ENCODE results near the gene HCN2.

Gene HCN2

GRCh38 chr19:555474-555808 lies 34.2 kb upstream of the HCN2 start:
- no peaks in the 10 kb centered on the region for H3K9me3 ChIP-seq (ENCODE audit: insufficient read depth, low read depth, low read length)
- H3K36me3 ChIP-seq (ENCODE audit: insufficient read depth, low read length) = no peaks in the 10 kb centered on the region
- no peak overlapping the region for H3K27ac ChIP-seq (ENCODE audit: low read depth, low read length)
- 95% methylated on average over 14 of the region's 14 CpGs for WGBS
- H3K4me1 ChIP-seq (ENCODE audit: insufficient read depth, low read length) = no peaks in the 10 kb centered on the region
- H3K9ac ChIP-seq (ENCODE audit: low read depth, low read length) = no peak overlapping the region
- no peaks in the 10 kb centered on the region for H3K27me3 ChIP-seq (ENCODE audit: insufficient read depth, low read length)
- H3K4me3 ChIP-seq (ENCODE audit: low read length) = no peak overlapping the region

DNA sequence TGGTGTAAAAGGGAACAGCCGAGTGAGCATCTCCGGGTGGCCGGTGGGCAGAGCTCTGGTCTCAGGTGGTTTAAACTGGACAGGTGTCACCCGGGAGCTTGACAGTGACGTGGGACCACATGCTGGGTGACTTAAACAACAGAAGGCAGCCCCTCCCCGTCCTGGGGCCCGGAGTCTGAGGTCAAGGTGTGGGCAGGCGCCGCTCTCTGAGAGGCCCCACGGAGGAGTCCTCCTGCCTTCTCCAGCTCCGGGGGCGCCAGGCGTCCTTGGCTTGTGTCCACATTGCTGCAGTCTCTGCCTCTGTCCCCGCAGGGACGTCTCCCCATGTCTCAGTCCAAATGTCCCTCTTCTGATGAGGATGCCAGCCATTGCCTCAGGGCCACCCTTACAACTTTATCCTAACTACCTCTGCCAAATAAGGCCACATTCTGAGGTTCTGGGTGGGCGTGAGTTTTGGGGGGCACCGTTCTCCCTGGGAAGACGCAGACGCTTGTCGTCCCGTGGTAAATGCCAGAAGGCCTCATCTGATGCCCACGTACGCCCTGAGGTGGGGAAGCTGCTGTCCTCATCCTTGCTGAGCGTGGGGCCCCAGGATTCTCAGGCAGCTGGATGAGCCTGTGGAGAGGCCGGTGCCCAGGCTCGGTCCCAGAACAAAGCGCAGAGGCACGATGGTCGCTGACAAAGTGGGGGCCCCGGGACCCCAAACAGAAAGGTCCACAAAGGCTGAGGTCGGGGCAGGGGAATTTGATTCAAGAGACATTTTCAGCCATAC lies 32.9 kb upstream of the HCN2 start:
- Histone ChIP-seq H3K36me3 (ENCODE audit: insufficient read depth, low read length) (no peaks in the 10 kb centered on the region), H3K9ac (ENCODE audit: low read depth, low read length) (no peak overlapping the region), H3K4me3 (ENCODE audit: low read length) (no peak overlapping the region), H3K27ac (ENCODE audit: low read depth, low read length) (no peak overlapping the region), H3K9me3 (ENCODE audit: insufficient read depth, low read depth, low read length) (no peaks in the 10 kb centered on the region), H3K4me1 (ENCODE audit: insufficient read depth, low read length) (no peaks in the 10 kb centered on the region), H3K27me3 (ENCODE audit: insufficient read depth, low read length) (no peaks in the 10 kb centered on the region)
- WGBS = 90% methylated on average over 31 of the region's 31 CpGs

DNA sequence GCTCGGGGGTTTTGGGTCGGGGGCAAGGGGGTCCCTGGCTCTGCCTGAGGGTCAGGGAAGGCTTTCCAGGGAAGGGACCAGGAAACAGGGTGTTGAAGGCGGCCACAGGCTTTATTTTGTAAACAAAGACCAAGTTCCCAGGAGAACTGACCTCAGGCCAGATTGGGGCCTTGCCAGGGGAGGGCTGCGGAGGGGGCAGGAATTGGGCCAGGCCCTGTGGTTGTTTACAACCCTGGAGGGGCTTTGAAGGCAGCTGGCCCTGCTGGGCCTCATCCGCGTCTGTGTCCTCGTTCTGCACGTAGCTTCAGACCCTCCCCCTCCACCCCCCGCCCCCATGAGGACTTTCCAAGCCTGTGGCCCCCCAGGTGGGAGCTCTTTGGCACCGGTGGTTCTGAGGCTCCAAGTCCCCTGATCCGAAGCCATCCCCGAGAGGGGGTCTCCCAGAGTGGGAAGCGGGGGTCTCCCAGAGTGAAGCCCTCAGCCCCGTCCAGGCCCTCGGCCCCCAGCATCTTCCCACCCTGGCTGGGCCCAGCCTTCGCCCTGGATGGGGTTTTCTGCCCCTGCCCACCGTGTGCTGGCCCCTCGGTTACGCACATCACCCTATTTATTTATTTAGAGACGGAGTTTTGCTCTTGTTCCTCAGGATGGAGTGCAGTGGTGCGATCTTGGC lies 30.8 kb upstream of the HCN2 start:
- Histone ChIP-seq H3K9ac (ENCODE audit: low read depth, low read length) (no peak overlapping the region), H3K27me3 (ENCODE audit: insufficient read depth, low read length) (no peaks in the 10 kb centered on the region), H3K27ac (ENCODE audit: low read depth, low read length) (no peak overlapping the region)

GRCh38 chr19:560121-560520 lies 29.6 kb upstream of the HCN2 start:
- 86% methylated on average over 10 of the region's 12 CpGs for WGBS
- H3K9ac ChIP-seq (ENCODE audit: low read depth, low read length) = no peak overlapping the region

More for the DNA sequence above, 30.8 kb upstream of the HCN2 start:
- Histone ChIP-seq H3K4me1 (ENCODE audit: insufficient read depth, low read length) (no peaks in the 10 kb centered on the region), H3K36me3 (ENCODE audit: insufficient read depth, low read length) (no peaks in the 10 kb centered on the region), H3K9me3 (ENCODE audit: insufficient read depth, low read depth, low read length) (no peaks in the 10 kb centered on the region), H3K4me3 (ENCODE audit: low read length) (no peak overlapping the region)
- WGBS = 73% methylated on average over 20 of the region's 21 CpGs

DNA sequence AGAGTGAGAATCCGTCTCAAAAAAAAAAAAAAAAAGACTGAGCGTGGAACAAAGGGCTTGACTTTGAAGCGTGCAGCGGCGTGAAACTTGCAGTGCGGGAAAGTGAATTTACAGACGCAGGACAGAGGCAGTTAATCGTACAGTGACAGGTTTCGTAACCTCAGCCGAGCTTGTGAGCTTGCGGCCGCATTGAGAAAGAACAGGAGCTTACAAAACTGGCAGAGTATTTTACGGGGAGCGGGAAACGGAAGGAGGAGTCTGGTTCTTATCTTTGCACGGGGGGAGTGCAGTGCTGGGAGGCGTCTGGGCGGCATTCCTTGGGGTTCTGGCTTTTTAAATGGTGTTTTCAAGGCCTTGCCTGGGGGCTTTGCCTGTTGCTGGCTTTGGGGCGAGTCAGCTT lies 23.3 kb upstream of the HCN2 start:
- Histone ChIP-seq H3K9ac (ENCODE audit: low read depth, low read length) (no peak overlapping the region), H3K9me3 (ENCODE audit: insufficient read depth, low read depth, low read length) (no peaks in the 10 kb centered on the region), H3K4me3 (ENCODE audit: low read length) (no peak overlapping the region), H3K4me1 (ENCODE audit: insufficient read depth, low read length) (no peaks in the 10 kb centered on the region), H3K36me3 (ENCODE audit: insufficient read depth, low read length) (no peaks in the 10 kb centered on the region), H3K27me3 (ENCODE audit: insufficient read depth, low read length) (no peaks in the 10 kb centered on the region), H3K27ac (ENCODE audit: low read depth, low read length) (no peak overlapping the region)
- WGBS = 88% methylated on average over 19 of the region's 19 CpGs

More at GRCh38 chr19:560121-560520, 29.6 kb upstream of the HCN2 start:
- H3K9me3 ChIP-seq (ENCODE audit: insufficient read depth, low read depth, low read length) = no peaks in the 10 kb centered on the region
- H3K36me3 ChIP-seq (ENCODE audit: insufficient read depth, low read length) = no peaks in the 10 kb centered on the region
- no peaks in the 10 kb centered on the region for H3K4me1 ChIP-seq (ENCODE audit: insufficient read depth, low read length)
- H3K27ac ChIP-seq (ENCODE audit: low read depth, low read length) = no peak overlapping the region
- no peak overlapping the region for H3K4me3 ChIP-seq (ENCODE audit: low read length)
- H3K27me3 ChIP-seq (ENCODE audit: insufficient read depth, low read length) = no peaks in the 10 kb centered on the region

GRCh38 chr19:566844-567243 lies 22.8 kb upstream of the HCN2 start:
- H3K4me3 ChIP-seq (ENCODE audit: low read length) = no peak overlapping the region
- H3K27me3 ChIP-seq (ENCODE audit: insufficient read depth, low read length) = no peaks in the 10 kb centered on the region
- H3K36me3 ChIP-seq (ENCODE audit: insufficient read depth, low read length) = no peaks in the 10 kb centered on the region
- WGBS = 89% methylated on average over 16 of the region's 16 CpGs
- no peak overlapping the region for H3K27ac ChIP-seq (ENCODE audit: low read depth, low read length)
- no peaks in the 10 kb centered on the region for H3K9me3 ChIP-seq (ENCODE audit: insufficient read depth, low read depth, low read length)
- no peaks in the 10 kb centered on the region for H3K4me1 ChIP-seq (ENCODE audit: insufficient read depth, low read length)
- H3K9ac ChIP-seq (ENCODE audit: low read depth, low read length) = no peak overlapping the region

DNA sequence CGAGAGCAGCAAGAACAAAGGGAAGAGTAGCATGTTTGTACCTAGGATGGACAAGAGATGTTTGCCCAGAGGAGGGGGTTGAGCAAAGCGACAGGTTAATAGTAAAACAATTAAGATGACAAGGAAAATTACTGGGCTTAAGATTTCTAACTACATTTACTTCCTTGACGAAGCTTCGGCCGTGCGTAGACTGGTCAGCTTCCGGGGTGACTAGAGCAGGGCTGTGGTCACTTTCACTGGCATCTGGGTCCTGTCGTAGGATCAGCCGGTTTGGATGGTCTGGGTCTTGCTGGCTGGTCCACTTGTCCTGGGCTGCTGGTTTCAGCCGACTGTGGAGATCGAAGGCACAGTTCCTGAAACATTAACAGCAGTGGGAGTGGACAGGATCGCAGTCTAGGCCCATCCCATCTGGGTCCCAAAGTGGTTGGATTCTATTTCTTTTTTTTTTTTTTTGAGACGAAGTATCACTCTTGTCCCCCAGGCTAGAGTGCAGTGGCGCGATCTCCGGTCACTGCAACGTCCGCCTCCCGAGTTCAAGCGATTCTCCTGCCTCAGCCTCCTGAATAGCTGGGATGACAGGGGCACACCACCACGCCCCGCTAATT lies 22.3 kb upstream of the HCN2 start:
- H3K4me3 ChIP-seq (ENCODE audit: low read length) = no peak overlapping the region
- no peaks in the 10 kb centered on the region for H3K36me3 ChIP-seq (ENCODE audit: insufficient read depth, low read length)
- 95% methylated on average over 22 of the region's 22 CpGs for WGBS
- H3K9ac ChIP-seq (ENCODE audit: low read depth, low read length) = no peak overlapping the region
- H3K9me3 ChIP-seq (ENCODE audit: insufficient read depth, low read depth, low read length) = no peaks in the 10 kb centered on the region
- H3K4me1 ChIP-seq (ENCODE audit: insufficient read depth, low read length) = no peaks in the 10 kb centered on the region
- no peak overlapping the region for H3K27ac ChIP-seq (ENCODE audit: low read depth, low read length)
- no peaks in the 10 kb centered on the region for H3K27me3 ChIP-seq (ENCODE audit: insufficient read depth, low read length)

DNA sequence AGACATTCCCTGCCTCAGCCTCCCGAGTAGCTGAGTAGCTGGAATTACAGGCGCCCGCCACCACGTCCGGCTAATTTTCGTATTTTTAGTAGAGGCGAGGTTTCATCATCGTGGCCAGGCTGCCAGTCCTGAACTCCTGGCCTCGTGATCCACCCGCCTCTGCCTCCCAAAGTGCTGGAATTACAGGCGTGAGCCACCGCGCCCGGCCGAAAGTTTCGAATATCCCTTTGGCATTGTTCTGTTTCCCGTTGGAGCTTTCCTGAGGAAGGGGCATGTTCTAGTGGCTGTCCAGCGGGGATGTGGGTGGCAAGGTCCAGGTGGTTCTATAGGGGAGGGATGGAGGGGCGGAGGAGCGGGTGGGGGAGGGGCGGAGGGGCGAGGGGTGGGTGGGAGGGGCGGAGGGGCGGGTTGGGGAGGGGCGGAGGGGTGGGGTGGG lies 19.4 kb upstream of the HCN2 start:
- H3K9me3 ChIP-seq (ENCODE audit: insufficient read depth, low read depth, low read length) = no peaks in the 10 kb centered on the region
- no peaks in the 10 kb centered on the region for H3K27me3 ChIP-seq (ENCODE audit: insufficient read depth, low read length)
- no peak overlapping the region for H3K4me3 ChIP-seq (ENCODE audit: low read length)
- H3K27ac ChIP-seq (ENCODE audit: low read depth, low read length) = no peak overlapping the region
- no peaks in the 10 kb centered on the region for H3K36me3 ChIP-seq (ENCODE audit: insufficient read depth, low read length)
- no peak overlapping the region for H3K9ac ChIP-seq (ENCODE audit: low read depth, low read length)
- H3K4me1 ChIP-seq (ENCODE audit: insufficient read depth, low read length) = peaks cover 4% of the 10 kb centered on the region; the same call in 1 of the 2 replicates
- WGBS = 95% methylated on average over 18 of the region's 25 CpGs

DNA sequence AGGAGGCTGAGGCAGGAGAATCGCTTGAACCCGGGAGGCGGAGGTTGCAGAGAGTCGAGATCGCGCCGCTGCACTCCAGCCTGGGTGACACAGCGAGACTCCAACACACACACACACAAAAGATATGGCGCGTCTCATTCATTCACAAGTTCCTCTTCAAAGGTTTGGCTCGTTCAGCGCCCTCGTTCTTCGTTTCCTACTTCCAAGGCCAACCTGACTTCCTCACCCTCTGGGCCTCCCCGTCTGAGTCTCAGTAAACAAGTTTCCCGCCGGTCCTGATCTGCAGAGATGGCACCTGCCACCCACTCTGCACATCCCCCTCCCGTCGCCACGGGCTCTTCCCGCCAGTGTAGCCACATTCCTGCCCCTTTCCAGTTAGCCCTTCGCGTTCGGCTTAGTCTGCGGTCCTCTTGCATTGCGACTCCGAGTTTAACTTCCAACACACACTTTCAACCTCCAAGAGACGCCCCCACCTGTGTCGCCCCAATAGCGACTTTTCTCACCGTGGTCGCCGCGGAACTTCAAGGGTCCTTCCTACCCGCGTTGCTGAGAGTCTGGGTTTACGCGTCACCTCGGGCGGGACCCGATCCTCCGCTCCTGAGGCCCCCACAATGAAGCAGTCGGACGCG lies 18.6 kb upstream of the HCN2 start:
- no peaks in the 10 kb centered on the region for H3K27me3 ChIP-seq (ENCODE audit: insufficient read depth, low read length)
- peaks cover 4% of the 10 kb centered on the region; the same call in 1 of the 2 replicates for H3K4me1 ChIP-seq (ENCODE audit: insufficient read depth, low read length)
- WGBS = 6% methylated on average over 45 of the region's 45 CpGs
- H3K9me3 ChIP-seq (ENCODE audit: insufficient read depth, low read depth, low read length) = no peaks in the 10 kb centered on the region
- H3K36me3 ChIP-seq (ENCODE audit: insufficient read depth, low read length) = 0 out of 2 replicates have a peak, but pooled peaks cover under 1% of the 10 kb centered on the region
- peak overlapping the region; percentile 94 for H3K4me3 ChIP-seq (ENCODE audit: low read length)
- peak overlapping the region; percentile 77 for H3K27ac ChIP-seq (ENCODE audit: low read depth, low read length)
- H3K9ac ChIP-seq (ENCODE audit: low read depth, low read length) = peak overlapping the region; percentile 85

GRCh38 chr19:571566-571974 lies 18.1 kb upstream of the HCN2 start:
- WGBS = 1% methylated on average over 14 of the region's 14 CpGs
- no peaks in the 10 kb centered on the region for H3K9me3 ChIP-seq (ENCODE audit: insufficient read depth, low read depth, low read length)

More at GRCh38 chr19:571566-571974, 18.1 kb upstream of the HCN2 start:
- peaks cover 4% of the 10 kb centered on the region; the same call in 1 of the 2 replicates for H3K4me1 ChIP-seq (ENCODE audit: insufficient read depth, low read length)
- H3K27me3 ChIP-seq (ENCODE audit: insufficient read depth, low read length) = no peaks in the 10 kb centered on the region
- peak overlapping the region; percentile 94 for H3K4me3 ChIP-seq (ENCODE audit: low read length)
- H3K36me3 ChIP-seq (ENCODE audit: insufficient read depth, low read length) = 0 out of 2 replicates have a peak, but pooled peaks cover 3% of the 10 kb centered on the region
- peak overlapping the region; percentile 85 for H3K9ac ChIP-seq (ENCODE audit: low read depth, low read length)
- H3K27ac ChIP-seq (ENCODE audit: low read depth, low read length) = peak overlapping the region; percentile 77
